Endothelial cell of umbilical vein (primary cell): ENCODE data around the gene ALDH1L1.

Experiments
- CTCF ChIP-seq, 2 donors: IDR thresholded peaks; 1 replicate in 1 of 2; 2 replicates in 1 of 2; pipeline ENCODE4 v1.5.1; 2011; ENCODE audit warnings: low read length in 2 of 2, mild to moderate bottlenecking in 2 of 2, moderate library complexity in 2 of 2, control low read depth in 1 of 2, inconsistent platforms in 1 of 2, low read depth in 1 of 2; ENCODE audit not compliant: insufficient read depth in 1 of 2; ENCODE audit errors: extremely low read depth in 1 of 2
- EZH2 ChIP-seq: IDR thresholded peaks from 2 replicates; pipeline ENCODE4 v1.6.1; 2012; ENCODE audit warnings: borderline replicate concordance, low read depth, mild to moderate bottlenecking, moderate library complexity, low read length, inconsistent platforms; ENCODE audit not compliant: severe bottlenecking
- FOS ChIP-seq: IDR thresholded peaks from 2 replicates; pipeline ENCODE4 v1.6.1; 2011; ENCODE audit warnings: mild to moderate bottlenecking, low read length, moderate library complexity, borderline replicate concordance; ENCODE audit not compliant: insufficient read depth
- GATA2 ChIP-seq: IDR thresholded peaks from 2 replicates; pipeline ENCODE4 v1.7.0; 2011; ENCODE audit warnings: low read depth, mild to moderate bottlenecking, moderate library complexity, mixed read lengths, low read length; ENCODE audit not compliant: insufficient read length, insufficient read depth
- JUN ChIP-seq: IDR thresholded peaks from 2 replicates; pipeline ENCODE4 v1.6.1; 2011; ENCODE audit warnings: borderline replicate concordance, low read depth; ENCODE audit not compliant: insufficient read length, insufficient read depth
- MAX ChIP-seq: IDR thresholded peaks from 2 replicates; pipeline ENCODE4 v1.6.1; 2011; ENCODE audit not compliant: insufficient read depth, insufficient read length
- MYC ChIP-seq: IDR thresholded peaks from one replicate; pipeline ENCODE4 v1.6.1; 2011; ENCODE audit warnings: mild to moderate bottlenecking, low read depth, low read length
- POLR2A ChIP-seq: IDR thresholded peaks from 2 replicates; pipeline ENCODE4 v1.6.1; 2012; ENCODE audit warnings: low read depth, mild to moderate bottlenecking, control low read depth, low read length
- POLR2AphosphoS5 ChIP-seq: IDR thresholded peaks from 2 replicates; pipeline ENCODE4 v1.6.1; 2012; ENCODE audit warnings: low read depth, mild to moderate bottlenecking, control low read depth, low read length, moderate library complexity; ENCODE audit not compliant: insufficient read depth

DNA sequence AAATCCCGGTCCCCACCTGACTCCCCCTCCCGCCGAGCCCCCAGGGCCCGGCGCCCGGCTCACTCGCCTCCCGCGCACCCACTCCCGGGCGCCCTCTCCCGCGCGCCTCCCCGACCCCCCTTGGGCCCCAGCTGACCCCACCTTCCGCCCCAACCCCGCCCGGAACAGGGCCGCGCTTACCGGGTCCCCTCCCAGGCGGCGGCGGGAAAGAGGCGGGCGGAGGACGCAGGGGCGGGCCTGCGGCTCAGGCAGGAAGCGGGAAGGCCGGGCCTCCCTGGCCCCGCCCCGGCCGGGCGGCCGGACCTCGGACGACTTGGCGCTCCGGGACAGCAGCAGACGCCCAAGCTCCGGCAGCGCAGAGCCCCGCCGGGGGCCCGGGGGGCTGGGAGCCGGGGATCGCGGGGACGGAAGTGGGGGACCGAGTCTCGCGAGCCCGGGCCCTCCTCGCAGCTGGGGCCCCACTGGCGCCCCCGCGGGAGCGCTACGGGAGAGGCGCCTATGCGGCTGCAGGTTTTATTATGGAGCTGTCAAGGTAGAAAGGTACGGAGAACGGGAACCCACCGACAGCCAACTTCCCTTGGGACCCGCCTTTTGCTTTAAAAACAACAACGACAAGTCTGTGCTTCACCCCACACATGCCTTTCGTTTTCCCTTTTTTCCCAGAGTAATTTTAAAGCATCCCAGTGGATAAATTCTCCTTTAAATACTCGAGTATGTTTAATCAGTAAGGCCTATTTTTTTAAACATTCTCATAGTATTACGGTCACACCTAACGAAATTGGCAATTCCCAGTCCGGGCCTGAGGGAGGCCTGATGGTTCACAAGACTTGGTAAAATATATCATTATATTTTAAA is 96.2 kb downstream of the ALDH1L1 start, which contains the start of gene SLC41A3:
- TF ChIP-seq CTCF (IDR thresholded peaks at IDR 0.05; ENCODE audit: extremely low read depth in 1 of 2, insufficient read depth in 1 of 2, low read depth in 1 of 2, low read length in 2 of 2) (peak; percentile 18 to 58), EZH2 (no peak), MAX (no peak), POLR2AphosphoS5 (peak; percentile 46), POLR2A (no peak), MYC (no peak), JUN (no peak), FOS (no peak), GATA2 (no peak)
